ENCODE measurements around the gene PAXX. TPM values are rescaled to one million over a fixed set of nuclear protein-coding genes. Genes with fewer than 3 reads are reported as not detected.
A peak's percentile ranks its signal among the peaks of the same experiment; 100 is the strongest.

The PAXX gene
- total RNA-seq, 1 donor from 2014 or later, result 8.3 TPM

- Mint-ChIP-seq H3K27me3 (ENCODE audit: unreplicated experiment) (peaks cover 6% of the 10 kb centered on the region), H3K9me3 (ENCODE audit: unreplicated experiment) (no peaks in the 10 kb centered on the region), H3K4me3 (ENCODE audit: unreplicated experiment) (peak within 1 kb of the TSS; percentile 88), H3K4me1 (ENCODE audit: unreplicated experiment) (no peaks in the 10 kb centered on the region), H3K36me3 (ENCODE audit: low read depth, unreplicated experiment) (peaks cover 3% of the 10 kb centered on the region), H3K27ac (ENCODE audit: unreplicated experiment) (no peak within 1 kb of the TSS)
- TF ChIP-seq CTCF (IDR thresholded peaks at IDR 0.05; ENCODE audit: unreplicated experiment), result peak; percentile 99
- peak; percentile 97 for DNase-seq (ENCODE audit: low spot score)
Measured at GRCh38 chr9:136944519-136945332, 47.5 kb upstream of the PAXX start, which contains the start of the genes C8G and FBXW5. C8G (plus strand) TSS chr9:136945243; CDS start chr9:136945321, 78 bp downstream. FBXW5 (minus strand) TSS chr9:136944738; CDS start chr9:136944083, 655 bp downstream.

GRCh38 chr9:136945333-136946227 is 46.6 kb upstream of the PAXX start:
- TF ChIP-seq CTCF (IDR thresholded peaks at IDR 0.05; ENCODE audit: unreplicated experiment), result no peak
- no peaks in the 10 kb centered on the region for H3K9me3 Mint-ChIP-seq (ENCODE audit: unreplicated experiment)
- H3K4me1 Mint-ChIP-seq (ENCODE audit: unreplicated experiment), result no peaks in the 10 kb centered on the region
- H3K27me3 Mint-ChIP-seq (ENCODE audit: unreplicated experiment), result peaks cover 6% of the 10 kb centered on the region
- H3K4me3 Mint-ChIP-seq (ENCODE audit: unreplicated experiment), result peak overlapping the region; percentile 88
- no peak for DNase-seq (ENCODE audit: low spot score)
- peaks cover 3% of the 10 kb centered on the region for H3K36me3 Mint-ChIP-seq (ENCODE audit: low read depth, unreplicated experiment)
- H3K27ac Mint-ChIP-seq (ENCODE audit: unreplicated experiment), result no peak overlapping the region

- H3K4me3 Mint-ChIP-seq (ENCODE audit: unreplicated experiment), result no peak overlapping the region
- no peaks in the 10 kb centered on the region for H3K4me1 Mint-ChIP-seq (ENCODE audit: unreplicated experiment)
- H3K27me3 Mint-ChIP-seq (ENCODE audit: unreplicated experiment), result peaks cover 6% of the 10 kb centered on the region
- no peak for TF ChIP-seq CTCF (IDR thresholded peaks at IDR 0.05; ENCODE audit: unreplicated experiment)
- no peak for DNase-seq (ENCODE audit: low spot score)
- H3K9me3 Mint-ChIP-seq (ENCODE audit: unreplicated experiment), result no peaks in the 10 kb centered on the region
- H3K36me3 Mint-ChIP-seq (ENCODE audit: low read depth, unreplicated experiment), result peaks cover 3% of the 10 kb centered on the region
- no peak overlapping the region for H3K27ac Mint-ChIP-seq (ENCODE audit: unreplicated experiment)
Measured at GRCh38 chr9:136946228-136947027, 45.8 kb upstream of the PAXX start.

GRCh38 chr9:136947028-136947891 is 45.0 kb upstream of the PAXX start:
- H3K4me1 Mint-ChIP-seq (ENCODE audit: unreplicated experiment), result no peaks in the 10 kb centered on the region
- no peak overlapping the region for H3K27ac Mint-ChIP-seq (ENCODE audit: unreplicated experiment)
- no peak for DNase-seq (ENCODE audit: low spot score)
- no peak for TF ChIP-seq CTCF (IDR thresholded peaks at IDR 0.05; ENCODE audit: unreplicated experiment)
- peaks cover 6% of the 10 kb centered on the region for H3K27me3 Mint-ChIP-seq (ENCODE audit: unreplicated experiment)
- no peak overlapping the region for H3K4me3 Mint-ChIP-seq (ENCODE audit: unreplicated experiment)
- no peaks in the 10 kb centered on the region for H3K9me3 Mint-ChIP-seq (ENCODE audit: unreplicated experiment)
- no peaks in the 10 kb centered on the region for H3K36me3 Mint-ChIP-seq (ENCODE audit: low read depth, unreplicated experiment)

All from endothelial cell (in vitro differentiated cells).